ENCODE measurements around the gene PRDM16. TPM values are rescaled to one million over a fixed set of nuclear protein-coding genes. Genes with fewer than 3 reads are reported as not detected.

PRDM16 gene
- total and polyA plus RNA-seq, 2 of the 8 experiments (the other 6 are each of a cell fraction or from before 2014, with no cell fraction given), result 0.39 to 0.43 TPM

DNA sequence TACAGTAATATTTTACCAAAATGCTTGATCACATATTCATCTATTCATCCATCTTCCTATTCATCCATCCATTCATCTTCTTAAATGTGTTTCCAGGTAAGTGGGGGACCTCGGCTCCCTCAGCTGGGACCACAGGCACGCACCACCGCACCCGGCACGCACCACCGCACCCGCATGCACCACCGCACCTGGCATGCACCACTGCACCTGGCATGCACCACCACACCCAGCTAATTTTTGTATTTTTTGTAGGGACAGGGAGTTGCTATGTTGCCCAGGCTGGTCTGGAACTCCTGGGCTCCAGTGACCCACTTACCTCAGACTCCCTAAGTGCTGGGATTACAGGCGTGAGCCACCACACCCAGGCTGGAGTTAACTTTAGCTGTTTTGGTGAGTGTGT lies 26.5 kb upstream of the PRDM16 start:
- Histone ChIP-seq H3K4me3 (ENCODE audit: extremely low read depth in 1 of 4, insufficient read depth in 2 of 4, low read depth in 3 of 4, low read length in 4 of 4) (no peak overlapping the region), H2BK120ac (replicated peaks; ENCODE audit: low read depth, low read length) (no peak overlapping the region), H4K20me1 (replicated peaks in 1 of 2; ENCODE audit: control insufficient read depth in 1 of 2, insufficient read depth in 2 of 2, low read length in 2 of 2) (no peaks in the 10 kb centered on the region), H3K79me1 (ENCODE audit: low read depth, low read length) (no peaks in the 10 kb centered on the region), H4K8ac (ENCODE audit: extremely low read depth, insufficient read depth, low read length) (no peak overlapping the region), H4K91ac (replicated peaks; ENCODE audit: insufficient read length, low read length) (no peak overlapping the region), H3K56ac (replicated peaks; ENCODE audit: insufficient read length, low read depth, low read length) (no peak overlapping the region), H3K36me3 (ENCODE audit: control insufficient read depth in 2 of 4, insufficient read depth in 4 of 4, low read length in 3 of 4) (no peaks in the 10 kb centered on the region), H3K18ac (ENCODE audit: extremely low read depth, low read length) (no peak overlapping the region), H3K4me1 (replicated peaks in 1 of 4; ENCODE audit: control insufficient read depth in 3 of 4, insufficient read depth in 4 of 4, low read length in 3 of 4) (peaks cover 0 to 5% (median 0%) of the 10 kb centered on the region in 4 experiments; a peak in 1 of 7 replicates), H3K14ac (ENCODE audit: insufficient read length) (no peak overlapping the region), H3K27ac (ENCODE audit: low read depth, low read length) (no peak overlapping the region), H3K9ac (replicated peaks in 1 of 4; ENCODE audit: extremely low read depth in 1 of 4, low read depth in 3 of 4, low read length in 3 of 4) (no peak overlapping the region), H3K4me2 (ENCODE audit: insufficient read depth in 1 of 2, low read depth in 2 of 2, low read length in 2 of 2) (no peak overlapping the region), H3K27me3 (replicated peaks in 1 of 4; ENCODE audit: control insufficient read depth in 3 of 4, extremely low read depth in 1 of 4, insufficient read depth in 3 of 4, low read length in 3 of 4) (no peaks in the 10 kb centered on the region), H3K79me2 (ENCODE audit: control insufficient read depth in 1 of 2, insufficient read depth in 2 of 2, low read length in 2 of 2) (no peaks in the 10 kb centered on the region), H2BK5ac (ENCODE audit: low read depth, low read length) (no peak overlapping the region), H2AFZ (ENCODE audit: low read length) (no peak overlapping the region), H3K23ac (ENCODE audit: insufficient read length) (no peak overlapping the region), H2BK15ac (ENCODE audit: low read length) (no peak overlapping the region), H3K9me3 (ENCODE audit: insufficient read depth in 2 of 2, low read depth in 1 of 2, low read length in 1 of 2) (peaks cover 53 to 76% of the 10 kb centered on the region in 2 experiments), H2BK12ac (ENCODE audit: low read depth, low read length) (no peak overlapping the region), H4K5ac (ENCODE audit: insufficient read length, low read depth, low read length) (no peak overlapping the region), H2BK20ac (ENCODE audit: low read length) (no peak overlapping the region), H2AK5ac (ENCODE audit: low read depth, low read length) (no peak overlapping the region), H3K4ac (replicated peaks; ENCODE audit: insufficient read length, low read depth, low read length) (no peak overlapping the region), H3K23me2 (ENCODE audit: low read depth, low read length) (no peaks in the 10 kb centered on the region)
- FAIRE-seq, result no peak
- ChIA-PET CTCF (ENCODE audit: partially characterized antibody) (no interaction called here), POLR2A (ENCODE audit: partially characterized antibody) (no interaction called here)
- TF ChIP-seq JUN (IDR thresholded peaks at IDR 0.05; ENCODE audit: low read depth, low read length), result no peak
- 97% methylated on average over 9 of the region's 9 CpGs; no CpG with 5 or more reads in 1 of the 2 experiments for WGBS, 2 experiments (ENCODE audit: extremely low coverage in 1 of 2, insufficient coverage in 1 of 2, insufficient read length in 1 of 2, insufficient replicate concordance in 2 of 2, low coverage in 1 of 2, low lambda C conversion rate in 2 of 2, missing lambda C conversion rate in 1 of 2)
- no peak for DNase-seq (ENCODE audit: low read depth in 1 of 2, low spot score in 2 of 2)

Measured in H1 (cell line).